Measurements from ENCODE around the gene GSS. TPM values are rescaled to one million over a fixed set of nuclear protein-coding genes. Genes with fewer than 3 reads are reported as not detected.
A peak's percentile ranks its signal among the peaks of the same experiment; 100 is the strongest.
"Not testable (repeated sequence)": the region's sequence is repeated elsewhere in the genome, so short reads cannot be mapped to it uniquely, and the experiment has no call there.

Gene GSS
- total and polyA plus RNA-seq, 9 donors = 14.5 to 42.0 (median 22.2) TPM

GRCh38 chr20:34915749-34916455 lies 39.7 kb downstream of the GSS start:
- 74 to 79% (median 75%) methylated on average over 4 of the region's 4 CpGs for WGBS, 3 donors
- intact Hi-C loops (cut with DNase I) = no loop called here
- TF ChIP-seq POLR2A (IDR thresholded peaks at IDR 0.05) = no peak
- TF ChIP-seq CTCF (IDR thresholded peaks at IDR 0.05) = no peak
- no peak for TF ChIP-seq EP300 (IDR thresholded peaks at IDR 0.05)

GRCh38 chr20:34915131-34915530 lies 40.5 kb downstream of the GSS start:
- 94 to 98% (median 94%) methylated on average over 4 of the region's 4 CpGs for WGBS, 3 donors
- Histone ChIP-seq H3K4me3 (no peak overlapping the region), H3K9me3 (no peaks in the 10 kb centered on the region), H3K27me3 (no peaks in the 10 kb centered on the region), H3K4me1 (ENCODE audit: insufficient read depth) (no peaks in the 10 kb centered on the region), H3K27ac (no peak overlapping the region), H3K36me3 (no peaks in the 10 kb centered on the region)
- DNase-seq = no peak
- intact Hi-C loops (cut with DNase I) = no loop called here
- TF ChIP-seq EP300 (IDR thresholded peaks at IDR 0.05) = no peak
- TF ChIP-seq POLR2A (IDR thresholded peaks at IDR 0.05) = no peak
- TF ChIP-seq CTCF (IDR thresholded peaks at IDR 0.05) = no peak

More at GRCh38 chr20:34915749-34916455, 39.7 kb downstream of the GSS start:
- Histone ChIP-seq H3K27me3 (no peaks in the 10 kb centered on the region), H3K9me3 (no peaks in the 10 kb centered on the region), H3K27ac (no peak overlapping the region), H3K4me1 (ENCODE audit: insufficient read depth) (no peaks in the 10 kb centered on the region), H3K4me3 (no peak overlapping the region), H3K36me3 (no peaks in the 10 kb centered on the region)
- no peak for DNase-seq

GRCh38 chr20:34907616-34908469 lies 47.8 kb downstream of the GSS start:
- DNase-seq = peak; percentile 39 to 72 (median 54)
- Histone ChIP-seq H3K36me3 (no peaks in the 10 kb centered on the region), H3K27ac (peak overlapping the region; percentile 8 to 37), H3K9me3 (no peaks in the 10 kb centered on the region), H3K27me3 (no peaks in the 10 kb centered on the region), H3K4me1 (ENCODE audit: insufficient read depth) (peaks cover 8% of the 10 kb centered on the region), H3K4me3 (no peak overlapping the region)
- intact Hi-C loops (cut with DNase I) = no loop called here
- TF ChIP-seq POLR2A (IDR thresholded peaks at IDR 0.05) (no peak), CTCF (IDR thresholded peaks at IDR 0.05) (no peak), EP300 (IDR thresholded peaks at IDR 0.05) (no peak)
- WGBS, 3 donors = 25 to 33% (median 32%) methylated on average over 7 of the region's 7 CpGs

- Histone ChIP-seq H3K9me3 (no peaks in the 10 kb centered on the region), H3K36me3 (no peaks in the 10 kb centered on the region), H3K27me3 (no peaks in the 10 kb centered on the region), H3K4me1 (ENCODE audit: insufficient read depth) (peaks cover 8% of the 10 kb centered on the region), H3K4me3 (no peak overlapping the region), H3K27ac (no peak overlapping the region)
- intact Hi-C loops (cut with DNase I) = no loop called here
- 29 to 30% (median 30%) methylated on average over 3 of the region's 3 CpGs for WGBS, 3 donors
- TF ChIP-seq CTCF (IDR thresholded peaks at IDR 0.05) (no peak), POLR2A (IDR thresholded peaks at IDR 0.05) (no peak), EP300 (IDR thresholded peaks at IDR 0.05) (no peak)
- peak in 1 of 5 donors; percentile 22 for DNase-seq
Observed at GRCh38 chr20:34904202-34904621, 51.4 kb downstream of the GSS start.

GRCh38 chr20:34898731-34899130 lies 56.9 kb downstream of the GSS start:
- intact Hi-C loops (cut with DNase I); H3K27ac ChIP-seq; H3K9me3 ChIP-seq; H3K36me3 ChIP-seq; DNase-seq; H3K4me1 ChIP-seq (ENCODE audit: insufficient read depth); H3K27me3 ChIP-seq; H3K4me3 ChIP-seq: not testable (repeated sequence)
- 80 to 90% (median 88%) methylated on average over 6 to 26 of the region's 26 CpGs for WGBS, 3 donors

GRCh38 chr20:34898129-34898528 lies 57.5 kb downstream of the GSS start:
- H3K27me3 ChIP-seq; H3K27ac ChIP-seq; intact Hi-C loops (cut with DNase I); H3K36me3 ChIP-seq; H3K9me3 ChIP-seq; DNase-seq; H3K4me3 ChIP-seq; H3K4me1 ChIP-seq (ENCODE audit: insufficient read depth): not testable (repeated sequence)
- 85 to 92% (median 86%) methylated on average over 2 to 3 of the region's 3 CpGs for WGBS, 3 donors
